ENCODE data around the gene MAP2K3.

MAP2K3 gene

GRCh38 chr17:21284319-21285163 is at the start of gene MAP2K3:
MAP2K3 (plus strand) TSS chr17:21284711; CDS start chr17:21284921, 210 bp downstream.
- peak within 1 kb of the TSS; percentile 79 to 91 (median 86) for H3K27ac Mint-ChIP-seq
- no peaks in the 10 kb centered on the region for H3K36me3 Mint-ChIP-seq (ENCODE audit: low read depth)
- H3K9me3 Mint-ChIP-seq, result no peaks in the 10 kb centered on the region
- H3K27me3 Mint-ChIP-seq (ENCODE audit: low read depth), result peaks cover 21% of the 10 kb centered on the region
- TF ChIP-seq, protein P1, sequence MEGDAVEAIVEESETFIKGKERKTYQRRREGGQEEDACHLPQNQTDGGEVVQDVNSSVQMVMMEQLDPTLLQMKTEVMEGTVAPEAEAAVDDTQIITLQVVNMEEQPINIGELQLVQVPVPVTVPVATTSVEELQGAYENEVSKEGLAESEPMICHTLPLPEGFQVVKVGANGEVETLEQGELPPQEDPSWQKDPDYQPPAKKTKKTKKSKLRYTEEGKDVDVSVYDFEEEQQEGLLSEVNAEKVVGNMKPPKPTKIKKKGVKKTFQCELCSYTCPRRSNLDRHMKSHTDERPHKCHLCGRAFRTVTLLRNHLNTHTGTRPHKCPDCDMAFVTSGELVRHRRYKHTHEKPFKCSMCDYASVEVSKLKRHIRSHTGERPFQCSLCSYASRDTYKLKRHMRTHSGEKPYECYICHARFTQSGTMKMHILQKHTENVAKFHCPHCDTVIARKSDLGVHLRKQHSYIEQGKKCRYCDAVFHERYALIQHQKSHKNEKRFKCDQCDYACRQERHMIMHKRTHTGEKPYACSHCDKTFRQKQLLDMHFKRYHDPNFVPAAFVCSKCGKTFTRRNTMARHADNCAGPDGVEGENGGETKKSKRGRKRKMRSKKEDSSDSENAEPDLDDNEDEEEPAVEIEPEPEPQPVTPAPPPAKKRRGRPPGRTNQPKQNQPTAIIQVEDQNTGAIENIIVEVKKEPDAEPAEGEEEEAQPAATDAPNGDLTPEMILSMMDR (IDR thresholded peaks at IDR 0.05; ENCODE audit: unreplicated experiment in 3 of 3), result no peak
- peaks cover 24% of the 10 kb centered on the region for H3K4me1 Mint-ChIP-seq
- peak within 1 kb of the TSS; percentile 85 to 88 (median 86) for H3K4me3 Mint-ChIP-seq

- no peak overlapping the region for H3K4me3 Mint-ChIP-seq
Measured at GRCh38 chr17:21235921-21236320, 48.6 kb upstream of the MAP2K3 start.

GRCh38 chr17:21239680-21240368 is 44.7 kb upstream of the MAP2K3 start:
- Mint-ChIP-seq H3K27ac (peak overlapping the region in 1 of 3 experiments; percentile 47), H3K27me3 (ENCODE audit: low read depth) (no peaks in the 10 kb centered on the region), H3K4me1 (no peaks in the 10 kb centered on the region), H3K9me3 (no peaks in the 10 kb centered on the region), H3K36me3 (ENCODE audit: low read depth) (no peaks in the 10 kb centered on the region), H3K4me3 (no peak overlapping the region)
- TF ChIP-seq, protein P1 (IDR thresholded peaks at IDR 0.05; ENCODE audit: unreplicated experiment in 3 of 3), result peak; percentile 37 to 54 (median 54)

More at GRCh38 chr17:21235921-21236320, 48.6 kb upstream of the MAP2K3 start:
- H3K4me1 Mint-ChIP-seq, result no peaks in the 10 kb centered on the region
- H3K9me3 Mint-ChIP-seq, result peaks cover 6% of the 10 kb centered on the region
- no peak overlapping the region for H3K27ac Mint-ChIP-seq
- TF ChIP-seq, protein P1 (IDR thresholded peaks at IDR 0.05; ENCODE audit: unreplicated experiment in 3 of 3), result no peak
- H3K36me3 Mint-ChIP-seq (ENCODE audit: low read depth), result peaks cover 4% of the 10 kb centered on the region
- H3K27me3 Mint-ChIP-seq (ENCODE audit: low read depth), result peaks cover 3% of the 10 kb centered on the region

- Mint-ChIP-seq H3K27ac (no peak overlapping the region), H3K9me3 (no peaks in the 10 kb centered on the region), H3K4me1 (no peaks in the 10 kb centered on the region), H3K4me3 (no peak overlapping the region), H3K27me3 (ENCODE audit: low read depth) (no peaks in the 10 kb centered on the region), H3K36me3 (ENCODE audit: low read depth) (no peaks in the 10 kb centered on the region)
- TF ChIP-seq, protein P1 (IDR thresholded peaks at IDR 0.05; ENCODE audit: unreplicated experiment in 3 of 3), result no peak
Measured at GRCh38 chr17:21240369-21241055, 44.0 kb upstream of the MAP2K3 start.

GRCh38 chr17:21241564-21241963 is 42.9 kb upstream of the MAP2K3 start:
- Mint-ChIP-seq H3K4me1 (no peaks in the 10 kb centered on the region), H3K27ac (no peak overlapping the region), H3K4me3 (no peak overlapping the region), H3K27me3 (ENCODE audit: low read depth) (no peaks in the 10 kb centered on the region), H3K9me3 (no peaks in the 10 kb centered on the region), H3K36me3 (ENCODE audit: low read depth) (no peaks in the 10 kb centered on the region)
- TF ChIP-seq, protein P1 (IDR thresholded peaks at IDR 0.05; ENCODE audit: unreplicated experiment in 3 of 3), result no peak
